Measurements from ENCODE around the gene KIFC3. TPM values are rescaled to one million over a fixed set of nuclear protein-coding genes. Genes with fewer than 3 reads are reported as not detected.
"Not testable (repeated sequence)": the region's sequence is repeated elsewhere in the genome, so short reads cannot be mapped to it uniquely, and the experiment has no call there.

The KIFC3 gene
- total RNA-seq, 1 donor from 2014 or later = 36.8 TPM

DNA sequence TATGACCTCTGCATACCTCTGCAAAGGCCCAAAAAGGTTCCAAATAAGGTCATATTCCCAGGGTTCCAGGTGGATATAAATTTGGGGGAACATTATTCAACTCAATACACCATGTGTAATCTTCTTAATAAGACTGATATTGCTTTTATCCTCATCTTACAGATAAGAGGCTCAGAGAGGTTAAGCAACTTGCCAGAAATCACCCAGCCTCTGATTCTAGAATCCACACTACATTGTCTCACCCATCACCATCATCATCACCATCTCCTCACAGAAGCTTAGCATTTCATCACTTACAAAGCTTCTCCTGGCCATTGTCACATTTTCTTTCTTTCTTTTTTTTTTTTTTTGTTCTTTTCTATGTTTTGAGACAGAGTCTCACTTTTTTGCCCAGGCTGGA is 15.4 kb upstream of the KIFC3 start:
- Histone ChIP-seq H3K36me3 (no peaks in the 10 kb centered on the region), H3K27me3 (no peaks in the 10 kb centered on the region), H3K4me3 (no peak overlapping the region), H3K27ac (no peak overlapping the region), H3K9me3 (no peaks in the 10 kb centered on the region), H3K4me1 (peaks cover 20% of the 10 kb centered on the region)
- DNase-seq (ENCODE audit: extremely low spot score in 2 of 2) = no peak
- TF ChIP-seq, protein P1, sequence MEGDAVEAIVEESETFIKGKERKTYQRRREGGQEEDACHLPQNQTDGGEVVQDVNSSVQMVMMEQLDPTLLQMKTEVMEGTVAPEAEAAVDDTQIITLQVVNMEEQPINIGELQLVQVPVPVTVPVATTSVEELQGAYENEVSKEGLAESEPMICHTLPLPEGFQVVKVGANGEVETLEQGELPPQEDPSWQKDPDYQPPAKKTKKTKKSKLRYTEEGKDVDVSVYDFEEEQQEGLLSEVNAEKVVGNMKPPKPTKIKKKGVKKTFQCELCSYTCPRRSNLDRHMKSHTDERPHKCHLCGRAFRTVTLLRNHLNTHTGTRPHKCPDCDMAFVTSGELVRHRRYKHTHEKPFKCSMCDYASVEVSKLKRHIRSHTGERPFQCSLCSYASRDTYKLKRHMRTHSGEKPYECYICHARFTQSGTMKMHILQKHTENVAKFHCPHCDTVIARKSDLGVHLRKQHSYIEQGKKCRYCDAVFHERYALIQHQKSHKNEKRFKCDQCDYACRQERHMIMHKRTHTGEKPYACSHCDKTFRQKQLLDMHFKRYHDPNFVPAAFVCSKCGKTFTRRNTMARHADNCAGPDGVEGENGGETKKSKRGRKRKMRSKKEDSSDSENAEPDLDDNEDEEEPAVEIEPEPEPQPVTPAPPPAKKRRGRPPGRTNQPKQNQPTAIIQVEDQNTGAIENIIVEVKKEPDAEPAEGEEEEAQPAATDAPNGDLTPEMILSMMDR (IDR thresholded peaks at IDR 0.05) = no peak
- TF ChIP-seq POLR2A (IDR thresholded peaks at IDR 0.05) (no peak), POLR2AphosphoS5 (IDR thresholded peaks at IDR 0.05; ENCODE audit: insufficient read depth in 1 of 2, low read depth in 1 of 2) (no peak)
- intact Hi-C loops (cut with DNase I) = no loop called here

DNA sequence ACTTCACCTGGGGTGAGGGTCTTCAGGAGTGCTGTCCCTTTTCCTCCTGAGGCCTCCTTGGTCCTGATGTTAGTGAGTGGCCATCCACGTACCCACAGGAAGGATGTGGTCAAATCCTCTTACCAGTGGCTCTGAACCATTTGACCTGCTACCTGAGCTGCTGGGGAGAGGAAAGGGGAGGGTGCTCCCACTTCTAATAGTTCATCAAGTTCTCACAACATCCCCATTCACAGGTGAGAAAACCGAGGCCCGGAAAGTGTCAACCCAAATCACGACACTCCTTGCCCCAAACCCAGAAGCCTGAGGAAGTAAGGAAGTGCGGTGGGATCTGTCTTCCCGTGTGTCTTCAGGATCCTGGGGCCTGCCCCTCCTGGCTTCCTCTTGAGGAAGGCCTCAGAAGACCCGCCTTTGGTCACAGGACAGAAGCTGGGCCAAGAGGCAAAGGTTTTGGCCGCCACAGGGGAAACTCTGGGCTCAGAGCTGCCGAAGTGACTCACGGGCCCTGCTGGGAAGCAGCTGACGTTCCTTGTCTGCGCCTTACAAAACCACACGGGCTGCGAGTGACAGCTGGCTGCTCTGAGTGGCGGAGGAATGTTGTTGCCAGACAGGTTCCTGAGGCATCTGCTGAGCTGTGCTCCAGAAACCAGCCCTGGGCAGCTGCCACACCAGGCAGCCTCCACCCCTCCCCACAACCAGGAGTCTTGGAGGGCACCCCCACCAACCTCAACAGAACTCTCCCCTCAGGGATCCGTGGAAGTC is 13.9 kb upstream of the KIFC3 start:
- H3K4me1 ChIP-seq = peaks cover 20% of the 10 kb centered on the region
- intact Hi-C loops (cut with DNase I) = no loop called here
- no peaks in the 10 kb centered on the region for H3K27me3 ChIP-seq
- no peak overlapping the region for H3K4me3 ChIP-seq
- peak overlapping the region; percentile 89 for H3K27ac ChIP-seq
- no peaks in the 10 kb centered on the region for H3K9me3 ChIP-seq
- peak in 1 of 2 donors; percentile 98 for DNase-seq (ENCODE audit: extremely low spot score in 2 of 2)
- H3K36me3 ChIP-seq = no peaks in the 10 kb centered on the region
- TF ChIP-seq POLR2A (IDR thresholded peaks at IDR 0.05) = no peak
- peak; percentile 92 to 93 for TF ChIP-seq POLR2AphosphoS5 (IDR thresholded peaks at IDR 0.05; ENCODE audit: insufficient read depth in 1 of 2, low read depth in 1 of 2)
- TF ChIP-seq, protein P1 (IDR thresholded peaks at IDR 0.05) = no peak

DNA sequence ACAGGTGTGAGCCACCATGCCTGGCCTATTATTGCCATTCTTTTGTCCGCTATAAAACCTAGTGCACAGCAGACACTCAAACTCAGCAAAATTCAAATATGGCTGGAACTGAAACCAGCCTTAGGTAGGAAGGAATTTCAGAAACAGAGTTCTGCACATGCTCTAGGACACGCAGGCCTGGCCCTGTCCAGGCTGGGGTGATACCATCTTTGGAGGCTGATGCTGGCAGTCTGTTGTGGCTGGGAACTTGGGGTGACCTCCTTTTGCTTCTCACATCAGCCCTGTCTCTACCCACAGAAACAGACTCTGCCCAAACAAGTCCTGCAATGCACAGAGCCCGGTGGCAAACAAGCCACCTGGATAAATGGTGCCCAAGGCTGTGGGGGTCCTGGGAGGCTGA is 12.6 kb upstream of the KIFC3 start:
- H3K4me1 ChIP-seq = peaks cover 31% of the 10 kb centered on the region
- intact Hi-C loops (cut with DNase I) = no loop called here
- DNase-seq (ENCODE audit: extremely low spot score in 2 of 2) = no peak
- H3K27ac ChIP-seq = peak overlapping the region; percentile 89
- H3K9me3 ChIP-seq = no peaks in the 10 kb centered on the region
- no peak overlapping the region for H3K4me3 ChIP-seq
- H3K36me3 ChIP-seq = no peaks in the 10 kb centered on the region
- no peaks in the 10 kb centered on the region for H3K27me3 ChIP-seq
- no peak for TF ChIP-seq POLR2A (IDR thresholded peaks at IDR 0.05)

DNA sequence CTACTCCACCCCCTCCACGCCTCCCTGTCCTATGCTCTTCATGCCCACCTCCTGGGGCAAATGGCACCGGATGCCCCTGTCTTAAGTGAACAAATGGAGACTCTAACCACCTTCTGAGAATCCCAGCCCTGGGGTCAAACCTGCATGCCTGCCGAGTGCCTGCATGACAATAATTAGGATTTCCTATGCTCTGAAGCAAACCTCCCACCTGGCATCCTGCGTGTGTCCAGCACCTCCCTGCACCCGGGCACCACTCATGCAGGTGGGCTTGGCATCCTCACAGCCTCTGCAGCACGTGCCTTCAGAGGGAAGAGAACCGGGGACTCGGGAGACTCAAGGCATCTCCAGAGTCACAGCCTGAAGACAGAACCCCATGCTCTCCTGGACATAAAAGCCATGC is 11.2 kb upstream of the KIFC3 start:
- TF ChIP-seq POLR2A (IDR thresholded peaks at IDR 0.05) (no peak), POLR2AphosphoS5 (IDR thresholded peaks at IDR 0.05; ENCODE audit: insufficient read depth in 1 of 2, low read depth in 1 of 2) (no peak)
- TF ChIP-seq, protein P1 (IDR thresholded peaks at IDR 0.05) = no peak
- H3K9me3 ChIP-seq = no peaks in the 10 kb centered on the region
- H3K27me3 ChIP-seq = no peaks in the 10 kb centered on the region
- H3K36me3 ChIP-seq = no peaks in the 10 kb centered on the region
- no peak overlapping the region for H3K27ac ChIP-seq
- intact Hi-C loops (cut with DNase I) = no loop called here
- DNase-seq (ENCODE audit: extremely low spot score in 2 of 2) = no peak
- H3K4me3 ChIP-seq = no peak overlapping the region
- peaks cover 41% of the 10 kb centered on the region for H3K4me1 ChIP-seq

DNA sequence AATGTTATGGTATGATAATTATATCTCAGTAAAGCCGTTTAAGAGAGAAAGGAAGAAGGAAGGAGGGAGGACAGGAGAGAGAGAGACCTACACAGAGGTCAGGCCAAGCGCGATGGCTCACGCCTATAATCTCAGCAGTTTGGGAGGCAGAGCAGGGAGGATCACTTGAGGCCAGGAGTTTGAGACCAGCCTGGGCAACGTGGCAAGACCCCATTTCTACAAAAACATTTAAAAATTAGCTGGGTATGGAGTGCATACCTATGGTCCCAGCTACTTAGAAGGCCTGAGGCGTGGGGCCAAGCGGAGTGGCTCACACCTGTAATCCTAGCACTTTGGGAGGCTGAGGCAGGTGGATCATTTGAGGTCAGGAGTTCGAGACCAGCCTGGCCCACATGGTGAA is 9.0 kb upstream of the KIFC3 start:
- H3K9me3 ChIP-seq; H3K27me3 ChIP-seq; H3K36me3 ChIP-seq; H3K4me3 ChIP-seq; intact Hi-C loops (cut with DNase I); DNase-seq (ENCODE audit: extremely low spot score in 2 of 2): not testable (repeated sequence)
- H3K27ac ChIP-seq = peak overlapping the region; percentile 63
- peaks cover 44% of the 10 kb centered on the region for H3K4me1 ChIP-seq

DNA sequence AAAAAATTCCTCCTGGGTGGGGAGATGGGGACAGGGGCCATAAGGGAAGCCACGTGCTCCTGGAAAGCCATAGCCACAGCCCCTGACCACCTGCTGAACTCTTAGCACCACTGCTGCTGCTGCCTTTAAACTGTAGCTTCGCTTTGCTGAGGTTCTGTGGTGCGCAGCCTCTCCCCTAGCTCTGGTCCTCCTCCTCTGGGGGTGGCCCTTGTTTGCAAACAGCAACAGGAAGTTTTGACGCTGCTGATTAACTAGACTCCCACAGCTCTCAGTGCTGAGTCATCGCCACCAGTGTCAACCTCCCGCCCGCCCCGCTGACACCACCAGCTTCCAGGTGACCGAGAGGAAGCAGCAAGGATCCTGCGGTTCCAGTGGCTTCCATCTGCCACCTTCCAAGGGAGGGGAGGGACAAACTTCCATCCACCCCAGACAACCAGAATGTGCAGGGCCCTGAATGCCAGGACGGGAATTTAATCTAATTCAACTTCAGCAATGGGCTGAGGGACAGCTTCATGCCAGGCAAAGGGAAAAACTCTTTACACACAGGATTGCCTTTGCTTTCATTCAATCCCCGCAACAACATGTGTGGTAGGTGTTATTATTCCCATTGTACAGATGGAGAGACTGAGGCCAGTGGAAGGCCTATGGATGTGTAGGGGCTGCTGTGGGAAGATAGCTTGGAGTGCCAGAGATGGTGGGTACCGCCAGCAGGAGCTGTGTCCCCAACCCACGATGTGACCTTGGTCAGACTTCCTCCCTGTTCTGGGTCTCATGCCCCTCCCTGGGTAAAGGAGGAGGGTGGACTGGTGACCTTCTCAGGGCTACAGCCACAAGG is 8.1 kb upstream of the KIFC3 start:
- Histone ChIP-seq H3K27ac (peak overlapping the region; percentile 68), H3K4me1 (peaks cover 35% of the 10 kb centered on the region), H3K9me3 (no peaks in the 10 kb centered on the region), H3K4me3 (no peak overlapping the region), H3K36me3 (no peaks in the 10 kb centered on the region), H3K27me3 (no peaks in the 10 kb centered on the region)
- TF ChIP-seq POLR2AphosphoS5 (IDR thresholded peaks at IDR 0.05; ENCODE audit: insufficient read depth in 1 of 2, low read depth in 1 of 2) (peak; percentile 74 to 77), POLR2A (IDR thresholded peaks at IDR 0.05) (peak in 1 of 2 donors; percentile 25)
- TF ChIP-seq, protein P1 (IDR thresholded peaks at IDR 0.05) = no peak
- intact Hi-C loops (cut with DNase I) = no loop called here
- no peak for DNase-seq (ENCODE audit: extremely low spot score in 2 of 2)

Measured in vagina (tissue), 2 donors.